GM12878 (cell line): Measurements from ENCODE around the gene METRNL. TPM values are rescaled to one million over a fixed set of nuclear protein-coding genes. Genes with fewer than 3 reads are reported as not detected.

Experiments
- ATAC-seq: fragments of 200-7000 bp; cut with Tn5 transposase; 3 replicates; pipeline ENCODE4 v1.9.1; 2020; ENCODE audit warnings: mild to moderate bottlenecking, moderate library complexity
- BruUV-seq: library from RNA; stranded (reverse); fragments of 400-500 nt; replicated peaks from 2 replicates; lab custom pipeline; 2021; lab: Mats Ljungman, UMichigan
- CTCF ChIA-PET: fragments of 300-600 bp; sonication (Branson Sonifier 250); formaldehyde crosslinking; extraction: SDS; loops from one replicate; lab custom pipeline; 2021; ENCODE audit warnings: inconsistent platforms; lab: Yijun Ruan, JAX
- POLR2A ChIA-PET: fragments of 350-600 bp; formaldehyde crosslinking; extraction: SDS; loops from one replicate; lab custom pipeline; 2021; ENCODE audit warnings: inconsistent platforms; lab: Charles Lee
- RAD21 ChIA-PET: fragments of 300-600 bp; sonication (Branson Sonifier 250); formaldehyde crosslinking; loops from one replicate; lab custom pipeline; 2023; ENCODE audit warnings: antibody characterized with exemption; ENCODE audit not compliant: unreplicated experiment; lab: Charles Lee
- SMC1A ChIA-PET: fragments of 300-600 bp; sonication (Branson Sonifier 250); formaldehyde crosslinking; loops from one replicate; lab custom pipeline; 2023; ENCODE audit not compliant: unreplicated experiment, uncharacterized antibody; lab: Charles Lee
- DNase-seq: peaks from one replicate; pipeline ENCODE4 v3.0.0-alpha.2; 2011; ENCODE audit warnings: low read depth, low spot score
- FAIRE-seq: peaks from 3 replicates; lab custom pipeline; 2011; peaks lifted over from hg19 to GRCh38; lab: Jason Lieb, UNC
- H2AFZ ChIP-seq: 2 replicates; pipeline ENCODE4 v1.6.0; 2011; ENCODE audit warnings: low read depth, low read length, control low read depth; ENCODE audit not compliant: control insufficient read depth
- H3K27ac ChIP-seq: 2 replicates; pipeline ENCODE4 v1.5.1; 2011; ENCODE audit warnings: control low read depth; ENCODE audit not compliant: control insufficient read depth, insufficient read depth
- H3K27me3 ChIP-seq, 2 experiments: replicated peaks in 1 of 2; 2 replicates each; pipeline versions ENCODE4 v1.6.0 to v1.6.1; 2011; ENCODE audit warnings: low read length in 1 of 2; ENCODE audit not compliant: control insufficient read depth in 2 of 2, insufficient read depth in 2 of 2
- H3K36me3 ChIP-seq, 2 experiments: 2 replicates each; pipeline ENCODE4 v1.5.1; 2011; ENCODE audit warnings: low read length in 1 of 2; ENCODE audit not compliant: control insufficient read depth in 2 of 2, insufficient read depth in 2 of 2
- H3K4me1 ChIP-seq: 2 replicates; pipeline ENCODE4 v1.6.1; 2011; ENCODE audit warnings: mild to moderate bottlenecking, low read length, moderate library complexity, mixed read lengths; ENCODE audit not compliant: control insufficient read depth, insufficient read depth
- H3K4me2 ChIP-seq: 2 replicates; pipeline ENCODE4 v1.6.0; 2011; ENCODE audit warnings: control low read depth; ENCODE audit not compliant: control insufficient read depth, insufficient read depth
- H3K4me3 ChIP-seq: fragments of 200-600 bp; sonication (generic); 2 replicates; pipeline ENCODE4 v1.5.1; 2016
- H3K79me2 ChIP-seq: 2 replicates; pipeline ENCODE4 v1.6.0; 2011; ENCODE audit warnings: low read length; ENCODE audit not compliant: control insufficient read depth, insufficient read depth
- H3K9ac ChIP-seq: 2 replicates; pipeline ENCODE4 v1.8.0; 2011; ENCODE audit warnings: low read length, control low read depth, mixed read lengths; ENCODE audit not compliant: control insufficient read depth, insufficient read depth
- H3K9me3 ChIP-seq: replicated peaks from 3 replicates; pipeline ENCODE4 v1.5.1; 2011; ENCODE audit warnings: mild to moderate bottlenecking, low read length; ENCODE audit not compliant: control insufficient read depth, insufficient read depth
- H4K20me1 ChIP-seq: 2 replicates; pipeline ENCODE4 v1.6.0; 2011; ENCODE audit not compliant: control insufficient read depth, insufficient read depth
- ASH2L ChIP-seq: fragments of 300-600, 200-600 bp; sonication (generic); IDR thresholded peaks from 2 replicates; pipeline ENCODE4 v1.6.1; 2017; ENCODE audit warnings: low read depth, mild to moderate bottlenecking, borderline replicate concordance
- BACH1 ChIP-seq: fragments of 450-650 bp; IDR thresholded peaks from 2 replicates; pipeline ENCODE4 v1.6.1; 2017; ENCODE audit warnings: mild to moderate bottlenecking, borderline replicate concordance
- BCL3 ChIP-seq: IDR thresholded peaks from 2 replicates; pipeline ENCODE4 v1.6.1; 2011; ENCODE audit warnings: borderline replicate concordance, low read depth, mild to moderate bottlenecking, moderate library complexity, low read length; ENCODE audit not compliant: insufficient read depth, poor library complexity, severe bottlenecking
- FOXM1 ChIP-seq: IDR thresholded peaks from 2 replicates; pipeline ENCODE4 v1.6.1; 2012; ENCODE audit warnings: low read depth, mild to moderate bottlenecking, inconsistent platforms, low read length, moderate library complexity
- KDM1A ChIP-seq: fragments of 200-600 bp; sonication (generic); IDR thresholded peaks from 2 replicates; pipeline ENCODE4 v1.6.1; 2016; ENCODE audit warnings: borderline replicate concordance
- MXI1 ChIP-seq: fragments of 150-350 bp; IDR thresholded peaks from 2 replicates; pipeline ENCODE4 v1.6.1; 2011; ENCODE audit warnings: low read depth, mild to moderate bottlenecking, inconsistent platforms, low read length, improper control_type of control experiment
- NFXL1 ChIP-seq: fragments of 450-650 bp; IDR thresholded peaks from 2 replicates; pipeline ENCODE4 v1.6.1; 2017; ENCODE audit warnings: antibody characterized with exemption, mild to moderate bottlenecking, borderline replicate concordance
- NFYA ChIP-seq: IDR thresholded peaks from 2 replicates; pipeline ENCODE4 v1.6.1; 2011; ENCODE audit warnings: low read depth, mild to moderate bottlenecking, low read length, improper control_type of control experiment, borderline replicate concordance
- PAX5 ChIP-seq: IDR thresholded peaks from 2 replicates; pipeline ENCODE4 v1.6.1; 2011; ENCODE audit warnings: low read depth, low read length, borderline replicate concordance
- POU2F2 ChIP-seq: IDR thresholded peaks from 3 replicates; pipeline ENCODE4 v1.6.1; 2011; ENCODE audit warnings: low read depth, mild to moderate bottlenecking, low read length, borderline replicate concordance
- RAD51 ChIP-seq: fragments of 450-650 bp; IDR thresholded peaks from 2 replicates; pipeline ENCODE4 v1.6.1; 2016; ENCODE audit warnings: moderate library complexity, mild to moderate bottlenecking, inconsistent platforms
- RB1 ChIP-seq: fragments of 450-650 bp; formaldehyde crosslinking; IDR thresholded peaks from 2 replicates; pipeline ENCODE4 v1.6.1; 2017; ENCODE audit warnings: mild to moderate bottlenecking, borderline replicate concordance
- SMARCA5 ChIP-seq: fragments of 450-650 bp; IDR thresholded peaks from 2 replicates; pipeline ENCODE4 v1.6.1; 2017; ENCODE audit warnings: mild to moderate bottlenecking
- STAT1 ChIP-seq: fragments of 450-650 bp; conservative IDR thresholded peaks from 2 replicates; pipeline ENCODE4 v1.6.1; 2014; ENCODE audit warnings: antibody characterized with exemption, mild to moderate bottlenecking
- TAF1 ChIP-seq: IDR thresholded peaks from 2 replicates; pipeline ENCODE4 v1.6.1; 2011; ENCODE audit warnings: mild to moderate bottlenecking, low read depth, low read length, borderline replicate concordance
- TARDBP ChIP-seq: IDR thresholded peaks from 2 replicates; pipeline ENCODE4 v1.6.1; 2016; ENCODE audit warnings: borderline replicate concordance
- ZNF274 ChIP-seq: IDR thresholded peaks from one replicate; pipeline ENCODE4 v1.8.0; 2011; ENCODE audit not compliant: insufficient read length, insufficient read depth
- ZNF384 ChIP-seq: IDR thresholded peaks from 2 replicates; pipeline ENCODE4 v1.6.1; 2012; ENCODE audit warnings: low read depth, mild to moderate bottlenecking, low read length, improper control_type of control experiment, borderline replicate concordance
- WGBS: methylation state at CpG from one replicate; pipeline ENCODE4 v1.1.6; 2016; ENCODE audit warnings: low lambda C conversion rate; ENCODE audit not compliant: insufficient replicate concordance, insufficient coverage; ENCODE audit errors: missing lambda C conversion rate; 5-methylcytosine and 5-hydroxymethylcytosine counted together
- in situ Hi-C: fragments of 300-500 bp; cut with MboI; formaldehyde crosslinking; loops from 9 replicates; pipeline ENCODE4 v1.14.3; 2018; ENCODE audit warnings: mixed read lengths
- intact Hi-C: fragments of 100-400 bp; cut with micrococcal nuclease; formaldehyde crosslinking; loops from one replicate; pipeline ENCODE4 v1.14.2; 2022; ENCODE audit not compliant: unreplicated experiment
- polyA plus RNA-seq, 11 experiments: library from polyadenylated mRNA; depleted of rRNA in 4 of 11; unstranded in 6 of 11; stranded (reverse) in 5 of 11; fragments of >200 nt; fragmentation: Nextera tagmentation in 4 of 11; fragmentation: Illumina TruSeq in 1 of 11; extraction: Ambion mirVana in 4 of 11; extraction: Trizol in 1 of 11; gene quantifications; 1 replicate in 1 of 11; 2 replicates in 10 of 11; pipeline versions ENCODE4 v1.2.1 to v1.2.3, GENCODE V29; 2011 to 2016; ENCODE audit warnings: inconsistent platforms in 2 of 11, missing spikeins in 2 of 11, low read depth in 1 of 11
- total RNA-seq, 4 experiments: library from RNA; depleted of rRNA in 3 of 4; stranded (reverse); fragments of >200 nt in 3 of 4; fragmentation: Illumina TruSeq in 1 of 4; extraction: Trizol in 1 of 4; gene quantifications; 2 replicates each; pipeline versions ENCODE4 v1.2.1 to v1.2.3, GENCODE V29; 2013 to 2021

The METRNL gene
- total and polyA plus RNA-seq, 10 of the 15 experiments (the other 5 are each of a cell fraction or from before 2014, with no cell fraction given) = 0.05 to 3.7 (median 0.48) TPM; not detected in 2

GRCh38 chr17:83064021-83064731 is 15.2 kb upstream of the METRNL start (continued):
- TF ChIP-seq ZNF274 = no peak

GRCh38 chr17:83064732-83065659 is 14.4 kb upstream of the METRNL start:
- H2AFZ ChIP-seq = no peak overlapping the region
- H3K4me1 ChIP-seq = no peaks in the 10 kb centered on the region
- no peak overlapping the region for H3K4me2 ChIP-seq
- WGBS = 72% methylated on average over 35 of the region's 37 CpGs
- POLR2A ChIA-PET = no interaction called here
- no peak overlapping the region for H3K4me3 ChIP-seq
- no peaks in the 10 kb centered on the region for H3K27me3 ChIP-seq
- H3K27ac ChIP-seq = no peak overlapping the region
- no peaks in the 10 kb centered on the region for H3K79me2 ChIP-seq
- H3K9ac ChIP-seq = no peak overlapping the region
- CTCF ChIA-PET = no interaction called here
- no peaks in the 10 kb centered on the region for H4K20me1 ChIP-seq
- intact Hi-C loops (no loop called here), in situ Hi-C loops (no loop called here)
- no peaks in the 10 kb centered on the region for H3K36me3 ChIP-seq
- no peaks in the 10 kb centered on the region for H3K9me3 ChIP-seq
- DNase-seq = no peak
- SMC1A ChIA-PET = no interaction called here
- RAD21 ChIA-PET = no interaction called here
- no peak for ATAC-seq
- BruUV-seq = no TSS peak
- FAIRE-seq = no peak
- TF ChIP-seq ZNF384 (no peak), ASH2L (no peak), FOXM1 (no peak), POU2F2 (no peak), SMARCA5 (no peak), RAD51 (no peak), RB1 (no peak), NFYA (no peak), STAT1 (no peak), NFXL1 (no peak), MXI1 (no peak), BCL3 (no peak), BACH1 (no peak), KDM1A (no peak), TARDBP (no peak), TAF1 (no peak), PAX5 (no peak)
